ENCODE results near the gene PPIF. TPM values are rescaled to one million over a fixed set of nuclear protein-coding genes. Genes with fewer than 3 reads are reported as not detected.

Gene PPIF
- total RNA-seq, 1 experiment from 2014 or later = 160 TPM

DNA sequence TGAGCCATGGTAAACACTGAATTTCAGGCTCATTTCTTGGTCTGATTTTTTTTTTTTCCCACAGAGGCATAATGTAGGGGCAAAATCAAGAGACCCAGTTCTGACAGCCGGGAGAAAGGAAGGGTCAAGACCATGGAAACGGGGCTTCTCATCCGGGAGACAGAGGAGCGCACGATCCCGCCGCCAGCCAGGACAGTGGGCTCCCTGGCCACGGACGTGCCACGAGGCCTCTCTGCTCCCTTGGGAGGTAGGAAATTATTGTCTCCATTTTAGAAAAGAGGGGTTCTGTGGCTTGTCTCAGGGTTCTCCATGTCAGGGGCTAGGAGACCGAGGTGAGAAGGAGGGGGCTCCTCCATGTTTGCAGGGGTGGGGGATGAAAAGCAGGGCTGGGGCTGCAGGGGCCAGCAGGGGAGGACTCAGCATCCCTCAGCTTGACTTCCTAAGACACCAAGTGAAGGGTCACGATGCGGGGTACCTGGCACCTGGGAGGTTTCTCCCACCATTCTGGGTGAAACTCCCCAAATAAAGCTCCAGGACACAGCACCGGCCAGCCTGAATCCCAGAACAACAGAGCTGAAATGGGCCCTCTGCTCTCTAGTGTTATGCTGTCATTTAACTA, 37.6 kb downstream of the PPIF start:
- intact Hi-C loops (cut with micrococcal nuclease; ENCODE audit: unreplicated experiment) = no loop called here
- DNase-seq (ENCODE audit: low spot score) = no peak
- no peak overlapping the region for H3K27ac ChIP-seq (ENCODE audit: low read depth, low read length, poor library complexity, severe bottlenecking)
- no peaks in the 10 kb centered on the region for H3K27me3 ChIP-seq (replicated peaks; ENCODE audit: insufficient read depth, low read depth, low read length, poor library complexity)
- TF ChIP-seq EZH2 (IDR thresholded peaks at IDR 0.05; ENCODE audit: borderline replicate concordance, low read depth, low read length, poor library complexity, severe bottlenecking) = no peak
- TF ChIP-seq, protein P1, sequence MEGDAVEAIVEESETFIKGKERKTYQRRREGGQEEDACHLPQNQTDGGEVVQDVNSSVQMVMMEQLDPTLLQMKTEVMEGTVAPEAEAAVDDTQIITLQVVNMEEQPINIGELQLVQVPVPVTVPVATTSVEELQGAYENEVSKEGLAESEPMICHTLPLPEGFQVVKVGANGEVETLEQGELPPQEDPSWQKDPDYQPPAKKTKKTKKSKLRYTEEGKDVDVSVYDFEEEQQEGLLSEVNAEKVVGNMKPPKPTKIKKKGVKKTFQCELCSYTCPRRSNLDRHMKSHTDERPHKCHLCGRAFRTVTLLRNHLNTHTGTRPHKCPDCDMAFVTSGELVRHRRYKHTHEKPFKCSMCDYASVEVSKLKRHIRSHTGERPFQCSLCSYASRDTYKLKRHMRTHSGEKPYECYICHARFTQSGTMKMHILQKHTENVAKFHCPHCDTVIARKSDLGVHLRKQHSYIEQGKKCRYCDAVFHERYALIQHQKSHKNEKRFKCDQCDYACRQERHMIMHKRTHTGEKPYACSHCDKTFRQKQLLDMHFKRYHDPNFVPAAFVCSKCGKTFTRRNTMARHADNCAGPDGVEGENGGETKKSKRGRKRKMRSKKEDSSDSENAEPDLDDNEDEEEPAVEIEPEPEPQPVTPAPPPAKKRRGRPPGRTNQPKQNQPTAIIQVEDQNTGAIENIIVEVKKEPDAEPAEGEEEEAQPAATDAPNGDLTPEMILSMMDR (conservative IDR thresholded peaks at IDR 0.05; ENCODE audit: low read depth, low read length) = no peak
- no peaks in the 10 kb centered on the region for H3K4me1 ChIP-seq (ENCODE audit: insufficient read depth, low read length, poor library complexity, severe bottlenecking)
- ChIA-PET CTCF (no interaction called here), POLR2A (ENCODE audit: low non-redundant PET) (no interaction called here)
- no peaks in the 10 kb centered on the region for H3K36me3 ChIP-seq (ENCODE audit: insufficient read depth, low read length, poor library complexity, severe bottlenecking)
- no peaks in the 10 kb centered on the region for H3K9me3 ChIP-seq (ENCODE audit: low read depth, low read length, poor library complexity, severe bottlenecking)
- H3K4me3 ChIP-seq (ENCODE audit: low read depth, low read length, poor library complexity, severe bottlenecking) = no peak overlapping the region
- no TSS peak for BruUV-seq (replicated peaks)

DNA sequence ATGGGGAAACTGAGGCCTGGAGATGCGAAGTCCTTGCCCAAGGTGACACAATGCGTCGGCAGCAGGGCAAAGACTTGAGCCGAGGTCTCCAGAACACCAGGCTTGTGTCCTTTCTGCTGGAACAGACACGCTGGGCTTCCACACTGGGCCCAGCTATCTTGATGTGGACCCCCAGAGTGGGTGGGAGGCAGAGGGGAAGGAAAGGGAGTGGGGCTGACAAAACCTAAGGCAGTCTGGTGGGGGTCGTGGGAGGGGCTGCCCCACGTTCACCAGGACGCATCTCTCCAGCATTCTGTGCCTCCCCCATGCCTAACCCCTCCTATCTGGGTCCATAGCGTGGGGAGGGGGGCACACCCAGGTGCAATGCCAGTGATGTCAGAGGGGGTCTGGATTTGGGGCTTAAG, 38.1 kb downstream of the PPIF start:
- H3K27ac ChIP-seq (ENCODE audit: low read depth, low read length, poor library complexity, severe bottlenecking) = no peak overlapping the region
- H3K9me3 ChIP-seq (ENCODE audit: low read depth, low read length, poor library complexity, severe bottlenecking) = no peaks in the 10 kb centered on the region
- no peaks in the 10 kb centered on the region for H3K36me3 ChIP-seq (ENCODE audit: insufficient read depth, low read length, poor library complexity, severe bottlenecking)
- no peak for DNase-seq (ENCODE audit: low spot score)
- no TSS peak for BruUV-seq (replicated peaks)
- intact Hi-C loops (cut with micrococcal nuclease; ENCODE audit: unreplicated experiment) = no loop called here
- ChIA-PET CTCF (no interaction called here), POLR2A (ENCODE audit: low non-redundant PET) (no interaction called here)
- no peak overlapping the region for H3K4me3 ChIP-seq (ENCODE audit: low read depth, low read length, poor library complexity, severe bottlenecking)
- TF ChIP-seq, protein P1 (conservative IDR thresholded peaks at IDR 0.05; ENCODE audit: low read depth, low read length) = no peak
- no peak for TF ChIP-seq EZH2 (IDR thresholded peaks at IDR 0.05; ENCODE audit: borderline replicate concordance, low read depth, low read length, poor library complexity, severe bottlenecking)
- H3K27me3 ChIP-seq (replicated peaks; ENCODE audit: insufficient read depth, low read depth, low read length, poor library complexity) = no peaks in the 10 kb centered on the region
- no peaks in the 10 kb centered on the region for H3K4me1 ChIP-seq (ENCODE audit: insufficient read depth, low read length, poor library complexity, severe bottlenecking)

DNA sequence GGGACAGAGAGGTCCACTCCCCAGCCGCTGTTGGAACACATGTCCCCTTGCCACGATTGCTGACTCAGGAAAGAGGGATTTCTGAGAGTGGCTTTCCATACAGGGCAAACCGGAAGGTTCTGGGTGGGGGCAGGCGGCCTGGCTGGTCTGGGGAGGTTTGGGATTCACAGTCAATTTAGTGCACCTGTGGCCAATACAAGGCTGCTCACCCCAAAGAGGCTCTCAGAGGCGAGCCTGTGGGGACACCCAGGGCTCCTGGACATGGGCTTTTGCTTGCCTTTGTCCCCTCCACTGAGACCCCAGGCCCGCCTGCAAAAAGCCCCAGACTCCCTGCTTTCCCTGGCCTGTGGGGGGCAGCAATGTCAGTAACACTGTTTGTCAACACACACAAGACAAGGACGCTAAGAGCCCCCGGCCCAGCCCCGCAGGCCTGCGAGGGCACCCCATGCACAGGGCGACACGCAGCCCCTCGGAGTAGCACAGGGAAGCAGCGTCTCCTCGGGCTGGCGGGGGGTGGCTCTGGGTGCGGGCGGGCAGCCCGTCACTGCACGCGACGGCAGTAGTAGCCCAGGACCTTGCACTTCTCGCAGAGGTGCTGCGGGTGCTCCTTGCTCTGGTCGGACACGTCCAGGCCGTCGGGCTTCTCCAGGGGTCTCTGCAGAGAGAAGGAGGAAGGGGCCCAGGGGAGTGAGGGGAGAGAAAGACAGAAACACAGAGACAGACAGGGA, 38.7 kb downstream of the PPIF start:
- POLR2A ChIA-PET (ENCODE audit: low non-redundant PET) = no interaction called here
- Histone ChIP-seq H3K9me3 (ENCODE audit: low read depth, low read length, poor library complexity, severe bottlenecking) (no peaks in the 10 kb centered on the region), H3K36me3 (ENCODE audit: insufficient read depth, low read length, poor library complexity, severe bottlenecking) (no peaks in the 10 kb centered on the region), H3K27ac (ENCODE audit: low read depth, low read length, poor library complexity, severe bottlenecking) (no peak overlapping the region), H3K4me1 (ENCODE audit: insufficient read depth, low read length, poor library complexity, severe bottlenecking) (no peaks in the 10 kb centered on the region), H3K4me3 (ENCODE audit: low read depth, low read length, poor library complexity, severe bottlenecking) (no peak overlapping the region), H3K27me3 (replicated peaks; ENCODE audit: insufficient read depth, low read depth, low read length, poor library complexity) (no peaks in the 10 kb centered on the region)
- intact Hi-C loops (cut with micrococcal nuclease; ENCODE audit: unreplicated experiment) = no loop called here
- TF ChIP-seq, protein P1 (conservative IDR thresholded peaks at IDR 0.05; ENCODE audit: low read depth, low read length) = 0 out of 2 replicates have a peak, but pooled peaks have one; percentile 20
- TF ChIP-seq EZH2 (IDR thresholded peaks at IDR 0.05; ENCODE audit: borderline replicate concordance, low read depth, low read length, poor library complexity, severe bottlenecking) = no peak
- CTCF ChIA-PET = no interaction called here
- BruUV-seq (replicated peaks) = no TSS peak
- no peak for DNase-seq (ENCODE audit: low spot score)

All from A673 (cell line).